ENCODE results near the gene NBEAL2. TPM values are rescaled to one million over a fixed set of nuclear protein-coding genes. Genes with fewer than 3 reads are reported as not detected.
"Not testable (repeated sequence)": the region's sequence is repeated elsewhere in the genome, so short reads cannot be mapped to it uniquely, and the experiment has no call there.

The NBEAL2 gene
- total RNA-seq, 1 donor from 2014 or later, result 11.4 TPM

DNA sequence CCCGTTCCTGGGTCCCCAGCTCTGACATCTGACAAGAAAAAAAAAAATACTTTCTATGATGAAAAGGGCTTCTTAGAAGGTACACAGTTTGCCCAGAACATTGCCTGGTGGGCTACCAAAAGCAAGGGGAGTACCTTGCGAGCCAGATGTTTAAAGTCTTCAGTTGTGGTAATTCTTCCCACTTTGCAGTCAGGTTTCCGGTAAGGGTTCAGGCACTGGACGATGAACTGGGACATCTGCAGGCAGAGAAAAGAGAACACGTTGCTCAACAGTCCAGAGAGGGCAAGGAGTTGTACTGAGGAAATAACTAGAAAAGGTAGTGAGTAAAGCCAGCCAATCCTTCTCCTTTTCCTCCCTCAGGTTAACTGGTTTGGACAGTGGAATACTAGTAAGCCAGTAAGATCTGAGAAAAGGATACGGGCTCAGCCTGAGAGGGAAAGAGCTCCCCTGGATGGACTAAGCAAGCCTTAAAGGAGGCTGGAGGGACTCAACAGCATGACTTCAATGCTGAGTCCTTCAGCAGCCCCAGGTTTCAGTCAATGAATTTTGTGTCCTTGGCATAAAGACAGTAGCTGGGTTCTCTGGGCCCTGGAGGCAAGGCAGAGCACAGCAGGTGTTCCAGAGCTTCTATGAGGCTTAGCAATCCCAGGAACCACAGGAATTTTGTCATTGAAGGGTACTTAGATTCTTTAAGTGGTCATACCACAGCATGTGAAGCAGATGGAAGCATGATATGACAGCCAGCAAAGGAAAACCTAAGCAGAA is 38.2 kb downstream of the NBEAL2 start:
- ATAC-seq (no peak), DNase-seq (no peak)
- intact Hi-C loops (cut with micrococcal nuclease), result no loop called here

DNA sequence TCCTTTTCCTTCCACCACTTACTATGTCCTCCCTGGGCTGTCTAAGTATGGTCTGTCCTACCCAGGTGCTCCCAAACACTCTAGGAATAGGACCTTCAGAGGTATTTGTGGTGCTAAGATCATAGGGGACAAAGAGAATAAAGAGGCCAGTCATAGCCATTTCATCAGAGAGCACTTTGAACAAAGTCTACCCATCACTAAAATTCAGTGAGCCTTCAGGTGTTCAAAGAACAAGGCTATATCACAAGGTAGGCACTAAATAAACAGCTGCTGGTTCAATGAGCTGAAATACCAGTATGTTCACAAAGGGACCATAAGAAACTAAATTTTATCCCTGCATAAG is 38.8 kb downstream of the NBEAL2 start:
- intact Hi-C loops (cut with micrococcal nuclease), result no loop called here
- ATAC-seq, result no peak
- DNase-seq, result no peak

DNA sequence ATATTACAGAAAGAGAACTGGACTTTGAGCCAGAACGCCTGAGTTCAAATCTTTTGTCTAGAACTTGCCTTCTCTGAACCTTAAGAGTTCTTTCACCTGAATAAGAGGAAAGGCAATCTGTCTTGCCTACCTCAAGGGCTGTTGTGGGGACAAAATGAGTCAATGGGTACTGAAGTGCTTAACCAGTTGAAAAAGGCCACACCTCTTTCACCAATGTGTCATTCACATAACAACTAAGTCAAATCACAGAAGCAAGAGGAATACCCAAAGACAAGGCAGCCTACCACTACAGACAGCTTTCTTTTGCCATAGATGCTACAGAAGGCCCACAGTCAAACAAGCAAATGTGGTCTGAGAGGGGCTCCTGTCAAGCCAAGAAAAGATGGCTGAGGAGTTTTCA is 39.7 kb downstream of the NBEAL2 start:
- intact Hi-C loops (cut with micrococcal nuclease), result no loop called here
- no peak for ATAC-seq
- no peak for DNase-seq

DNA sequence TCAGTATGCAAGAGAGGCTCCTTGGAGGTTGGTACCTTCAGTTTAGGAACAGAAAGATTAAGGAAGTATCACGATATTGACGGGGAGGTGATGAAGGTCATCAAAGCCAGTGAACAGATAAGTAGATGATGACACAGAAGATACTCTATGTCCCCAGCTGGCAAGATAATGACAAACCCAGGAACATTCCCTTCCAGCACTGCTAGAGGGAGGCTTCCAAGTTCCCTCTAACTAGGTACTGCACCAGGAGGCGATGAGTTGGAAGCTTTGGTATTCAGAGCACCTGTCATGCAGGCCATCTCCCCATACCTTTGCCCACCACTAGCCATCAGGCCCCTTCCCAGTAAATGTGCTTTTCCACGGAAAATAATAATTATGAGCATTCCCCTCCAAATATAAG is 40.8 kb downstream of the NBEAL2 start:
- no peak for DNase-seq
- intact Hi-C loops (cut with micrococcal nuclease), result no loop called here
- ATAC-seq, result no peak

DNA sequence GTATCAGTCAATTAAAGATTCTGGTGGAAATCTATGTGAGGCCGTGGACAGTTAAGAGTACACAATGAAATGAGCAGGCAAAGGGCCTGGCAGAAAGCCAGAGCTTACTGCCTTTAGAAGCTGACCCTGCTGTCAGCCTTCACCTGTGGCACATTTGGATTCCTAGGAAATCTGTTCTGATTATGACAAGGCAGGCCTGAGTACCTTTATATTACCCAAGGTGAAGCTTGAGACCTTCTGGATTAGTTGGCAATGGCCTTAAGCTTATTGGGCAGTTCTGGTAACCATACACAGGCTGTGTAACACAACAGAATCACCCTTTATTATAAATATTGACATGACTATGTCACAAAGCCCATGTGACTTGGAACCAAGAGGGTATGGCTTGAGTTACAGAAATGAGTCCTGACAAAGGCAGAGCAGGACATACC is 43.2 kb downstream of the NBEAL2 start:
- ATAC-seq (peak; percentile 76), DNase-seq (no peak)
- intact Hi-C loops (cut with micrococcal nuclease), result no loop called here

DNA sequence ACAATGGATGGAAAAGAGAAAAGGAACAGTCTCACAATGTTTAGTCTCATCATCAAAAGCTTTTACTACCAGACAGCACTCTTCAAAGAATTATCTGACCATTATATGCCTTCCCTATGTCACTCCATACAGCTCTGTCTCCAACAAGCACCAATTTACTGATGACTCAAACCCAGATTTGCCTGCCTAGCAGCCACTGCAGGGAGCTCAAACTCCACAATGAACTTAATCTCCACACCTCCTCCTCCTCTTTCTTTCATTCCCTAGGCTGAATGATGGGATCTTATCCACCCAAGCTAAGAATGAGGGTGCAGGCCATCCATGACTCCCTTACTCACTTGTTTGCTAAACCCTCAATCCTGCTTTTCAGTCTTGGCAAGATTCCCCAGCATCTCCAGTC is 45.5 kb downstream of the NBEAL2 start:
- intact Hi-C loops (cut with micrococcal nuclease), result no loop called here
- DNase-seq (no peak), ATAC-seq (no peak)

DNA sequence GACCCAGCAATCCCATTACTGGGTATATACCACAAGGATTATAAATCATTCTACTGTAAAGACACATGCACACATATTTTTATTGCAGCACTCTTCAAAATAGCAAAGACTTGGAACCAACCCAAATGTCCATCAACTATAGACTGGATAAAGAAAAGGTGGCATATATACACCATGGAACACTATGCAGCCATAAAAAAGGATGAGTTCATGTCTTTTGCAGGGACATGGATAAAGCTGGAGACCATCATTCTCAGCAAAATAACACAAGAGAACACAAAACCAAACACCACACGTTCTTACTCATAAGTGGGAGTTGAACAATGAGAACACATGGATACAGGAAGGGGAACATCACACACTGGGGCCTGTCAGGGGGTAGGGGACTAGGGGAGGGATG is 47.0 kb downstream of the NBEAL2 start:
- DNase-seq; intact Hi-C loops (cut with micrococcal nuclease); ATAC-seq: not testable (repeated sequence)

DNA sequence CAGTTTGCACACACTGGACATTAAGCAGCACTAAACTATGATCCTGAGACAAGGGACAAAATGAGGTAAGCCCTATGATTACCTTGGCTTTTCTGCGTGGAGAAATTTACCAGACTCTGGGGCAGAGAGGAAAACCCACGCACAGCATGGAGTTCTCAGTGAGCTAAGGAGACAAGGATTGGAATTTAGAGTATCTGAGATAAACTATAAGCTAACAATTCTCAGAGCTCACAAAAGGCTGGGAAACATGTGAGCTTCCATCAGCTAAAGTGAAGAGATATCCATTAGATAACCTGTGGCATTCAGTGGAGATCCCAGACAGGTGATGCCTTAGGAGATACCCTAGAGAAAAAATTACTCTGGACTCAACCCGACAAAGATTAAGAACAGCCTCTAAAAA is 48.7 kb downstream of the NBEAL2 start:
- intact Hi-C loops (cut with micrococcal nuclease), result no loop called here
- DNase-seq, result no peak
- no peak for ATAC-seq

DNA sequence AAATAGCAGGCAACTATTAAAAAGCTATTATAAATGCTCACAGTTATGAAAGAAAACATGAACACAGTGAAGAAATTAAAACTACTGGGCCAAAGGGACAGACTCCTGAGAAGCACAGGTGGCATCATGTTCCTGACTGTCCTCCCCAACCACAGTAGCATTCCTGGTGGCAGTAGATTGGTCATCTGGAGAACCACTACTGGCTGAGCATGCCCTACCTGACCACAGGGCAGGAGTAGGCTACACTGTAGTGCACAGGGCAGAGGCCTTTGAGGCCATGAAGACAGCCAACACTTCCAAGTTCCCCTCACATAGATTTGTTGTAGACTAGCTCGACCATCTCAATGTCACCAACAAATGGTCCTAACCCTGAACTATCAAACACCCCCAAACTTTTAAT is 49.2 kb downstream of the NBEAL2 start:
- intact Hi-C loops (cut with micrococcal nuclease), result no loop called here
- DNase-seq, result no peak
- no peak for ATAC-seq

DNA sequence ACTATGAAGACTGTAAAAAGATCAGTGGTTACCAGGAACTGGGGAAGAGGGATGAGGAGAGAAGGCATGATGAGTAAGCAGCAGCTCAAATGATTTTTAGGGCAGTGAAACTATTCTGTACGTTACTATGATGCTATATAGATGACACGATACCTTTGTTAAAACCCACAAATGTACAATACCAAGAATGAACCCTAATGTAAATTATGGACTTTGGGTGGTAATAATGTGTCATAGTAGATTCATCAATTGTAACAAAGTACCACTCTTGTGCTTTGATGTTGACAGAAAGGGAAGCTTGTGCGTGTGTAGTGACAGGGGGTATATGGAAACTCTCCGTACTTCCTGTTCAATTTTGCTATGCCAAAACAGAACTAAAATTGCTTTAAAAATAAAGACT is 51.6 kb downstream of the NBEAL2 start:
- intact Hi-C loops (cut with micrococcal nuclease), result not testable (repeated sequence)

DNA sequence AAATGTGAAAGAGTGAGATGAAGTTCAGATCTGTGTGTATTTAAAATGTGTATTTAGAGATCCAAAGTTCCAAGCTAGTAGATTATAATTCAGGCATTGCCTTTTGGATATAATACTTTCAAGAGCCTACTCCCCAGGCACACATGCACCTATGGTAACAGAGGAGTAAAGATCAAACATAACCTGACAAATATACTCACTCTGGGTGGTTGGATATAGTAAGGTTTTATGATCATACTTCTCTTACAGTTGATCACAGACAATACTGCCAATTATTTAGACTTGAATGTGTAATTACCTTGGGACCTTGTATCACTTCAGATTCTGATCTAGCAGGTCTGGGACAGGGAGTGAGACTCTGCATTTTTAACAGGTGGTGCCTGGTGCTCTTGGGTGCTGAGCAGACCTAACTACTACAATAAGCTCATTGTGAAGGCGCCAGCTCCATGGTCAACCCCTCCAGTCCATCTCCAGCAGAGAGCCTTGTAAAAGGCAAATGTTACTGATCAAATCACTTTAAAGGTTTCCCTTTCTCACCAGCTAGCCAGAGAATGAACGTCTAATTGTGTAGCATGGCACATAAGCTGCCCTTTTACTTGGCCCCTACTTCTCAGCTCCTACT is 55.5 kb downstream of the NBEAL2 start:
- ATAC-seq (no peak), DNase-seq (no peak)
- intact Hi-C loops (cut with micrococcal nuclease), result no loop called here

More for the DNA sequence above, 51.6 kb downstream of the NBEAL2 start:
- ATAC-seq, DNase-seq: not testable (repeated sequence)

DNA sequence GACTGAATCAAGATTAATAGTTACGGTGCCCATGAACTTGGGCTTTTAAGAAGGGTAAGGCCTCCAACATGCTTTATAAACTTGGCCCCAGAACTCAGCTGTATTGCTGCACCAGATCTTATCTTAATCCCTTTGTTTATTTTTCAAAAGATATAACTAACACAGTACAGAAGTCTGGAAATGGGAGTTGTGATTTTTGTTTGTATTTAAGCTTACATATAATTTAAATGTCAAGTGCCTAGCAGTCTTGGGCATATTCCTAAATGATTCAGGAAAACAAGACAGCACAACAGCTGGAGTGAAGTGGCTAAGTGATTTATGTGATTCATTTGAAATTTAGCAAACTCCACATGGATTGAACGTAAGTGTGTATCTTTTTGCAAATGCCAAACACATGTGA is 56.2 kb downstream of the NBEAL2 start:
- DNase-seq (no peak), ATAC-seq (no peak)
- intact Hi-C loops (cut with micrococcal nuclease), result no loop called here

DNA sequence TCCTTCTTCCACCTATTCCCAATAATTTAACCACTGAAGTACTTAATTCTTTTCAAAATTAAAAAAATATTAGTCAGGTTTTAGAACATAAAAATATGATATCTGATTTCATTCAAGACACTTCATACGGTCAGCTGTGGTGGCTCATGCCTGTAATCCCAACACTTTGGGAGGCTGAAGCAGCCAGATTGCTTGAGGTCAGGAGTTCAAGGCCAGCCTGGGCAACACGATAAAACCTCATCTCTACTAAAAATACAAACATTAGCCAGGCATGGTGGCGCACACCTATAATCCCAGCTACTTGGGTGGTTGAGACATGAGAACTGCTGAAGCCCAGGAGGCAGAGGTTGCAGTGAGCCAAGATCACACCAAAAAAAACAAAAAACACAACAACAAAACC is 56.7 kb downstream of the NBEAL2 start:
- intact Hi-C loops (cut with micrococcal nuclease), result no loop called here
- ATAC-seq, result no peak
- no peak for DNase-seq

DNA sequence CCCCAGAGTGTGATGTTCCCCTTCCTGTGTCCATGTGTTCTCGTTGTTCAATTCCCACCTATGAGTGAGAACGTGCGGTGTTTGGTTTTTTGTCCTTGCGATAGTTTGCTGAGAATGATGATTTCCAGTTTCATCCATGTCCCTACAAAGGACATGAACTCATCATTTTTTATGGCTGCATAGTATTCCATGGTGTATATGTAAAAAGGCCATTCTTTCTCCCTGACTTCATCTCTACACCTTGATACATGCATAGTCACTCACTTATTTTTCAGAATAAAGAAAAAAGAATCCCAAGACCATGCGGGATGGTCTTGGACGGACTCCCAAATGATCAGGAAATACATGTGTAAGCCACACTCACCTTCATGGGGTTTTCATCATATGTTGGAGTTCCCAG is 57.8 kb downstream of the NBEAL2 start:
- ATAC-seq; DNase-seq; intact Hi-C loops (cut with micrococcal nuclease): not testable (repeated sequence)

DNA sequence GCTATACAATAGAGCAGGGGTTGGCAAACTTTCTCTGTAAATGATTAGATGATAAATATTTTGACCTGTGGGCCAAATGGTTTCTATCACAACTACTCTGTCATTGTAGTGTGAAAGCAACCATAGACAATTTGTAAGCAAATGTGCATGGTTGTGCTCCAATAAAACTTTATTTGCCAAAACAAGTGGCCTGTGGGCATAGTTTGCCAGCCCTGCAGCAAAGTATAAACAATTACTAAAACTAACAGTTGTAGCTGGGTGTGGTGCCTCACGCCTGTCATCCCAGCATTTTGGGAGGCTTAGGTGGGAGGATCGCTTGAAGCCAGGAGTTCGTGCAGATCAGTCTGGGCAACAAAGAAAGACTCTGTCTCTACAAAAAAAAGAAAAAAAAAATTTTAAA is 61.6 kb downstream of the NBEAL2 start:
- intact Hi-C loops (cut with micrococcal nuclease), result no loop called here
- DNase-seq (no peak), ATAC-seq (no peak)

DNA sequence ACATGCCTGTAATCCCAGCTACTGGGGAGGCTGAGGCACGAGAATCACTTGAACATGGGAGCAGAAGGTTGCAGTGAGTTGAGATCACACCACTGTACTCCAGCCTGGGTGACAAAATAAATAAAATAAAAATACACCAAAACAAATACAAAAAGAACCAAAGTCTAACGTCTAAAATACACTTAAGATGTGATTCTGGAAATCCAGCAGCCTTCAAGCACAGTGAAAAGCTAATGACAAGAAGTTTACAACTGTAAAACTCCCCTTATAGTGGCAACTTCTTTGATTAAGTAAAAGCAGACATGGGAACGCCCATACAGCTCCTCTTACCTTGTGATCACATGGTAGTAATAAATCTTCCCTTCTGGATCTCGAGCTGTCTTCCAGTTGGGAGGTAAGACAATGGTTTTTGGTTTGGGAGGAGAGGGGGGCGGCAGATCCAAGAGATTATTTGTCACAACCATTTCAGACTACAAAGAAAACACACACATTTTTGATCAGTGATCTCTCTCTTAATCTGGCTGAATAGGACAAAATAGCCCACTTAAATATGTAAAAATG is 62.8 kb downstream of the NBEAL2 start:
- ATAC-seq (no peak), DNase-seq (no peak)

DNA sequence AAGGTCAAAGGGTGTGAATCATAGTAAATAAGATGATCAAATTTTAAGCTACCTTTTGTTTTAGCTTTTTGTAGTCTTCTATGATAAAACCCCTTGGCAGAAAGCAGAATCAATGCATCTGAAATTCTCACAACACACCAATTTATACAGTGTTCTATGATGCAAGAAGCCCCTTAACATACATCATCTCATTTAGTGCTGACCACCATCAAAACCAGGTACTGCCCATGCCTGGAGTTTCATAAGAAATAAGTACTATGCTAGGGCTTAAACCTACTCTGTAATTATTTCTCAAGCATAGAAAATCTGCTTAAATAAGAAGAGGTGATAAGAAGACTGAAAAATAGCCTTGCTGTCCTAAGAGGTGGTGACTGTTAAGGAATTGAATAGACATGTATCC is 67.6 kb downstream of the NBEAL2 start:
- ATAC-seq (no peak), DNase-seq (no peak)
- intact Hi-C loops (cut with micrococcal nuclease), result no loop called here

More for the DNA sequence above, 62.8 kb downstream of the NBEAL2 start:
- intact Hi-C loops (cut with micrococcal nuclease), result no loop called here

DNA sequence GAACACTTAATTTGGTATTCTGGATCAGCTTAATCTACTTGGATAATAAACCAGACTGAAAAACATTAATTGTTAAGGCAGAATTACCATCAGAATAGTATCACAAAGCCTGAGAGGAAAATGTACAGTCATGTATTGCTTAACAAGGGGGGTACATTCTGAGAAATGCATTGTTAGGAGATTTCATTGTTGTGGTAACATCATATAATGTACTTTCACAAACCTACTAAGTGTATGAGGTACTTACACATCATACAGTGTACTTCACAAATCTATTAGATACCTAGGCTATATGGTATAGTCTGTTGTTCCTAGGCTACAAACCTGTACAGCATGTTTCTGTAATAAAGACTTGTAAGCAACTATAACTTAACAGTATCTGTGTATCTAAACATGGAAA is 68.2 kb downstream of the NBEAL2 start:
- no peak for ATAC-seq

DNA sequence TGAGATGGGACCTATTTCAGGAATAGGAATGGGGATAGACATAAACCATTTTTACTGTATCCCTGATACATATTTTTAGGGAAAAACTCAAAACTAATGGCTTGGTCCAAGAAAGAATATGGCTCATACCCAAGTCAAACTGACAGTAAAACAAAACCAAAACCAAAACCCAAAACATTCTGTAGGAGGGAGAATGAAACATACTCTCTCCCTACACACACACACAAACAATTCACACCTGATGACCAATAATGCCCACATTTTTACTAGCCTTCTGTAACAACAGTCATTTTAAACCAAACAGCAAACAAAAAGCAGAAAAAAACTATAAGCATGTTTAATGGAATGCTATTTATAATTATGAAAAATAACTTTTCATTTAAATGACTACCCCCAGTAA is 74.9 kb downstream of the NBEAL2 start:
- no peak for ATAC-seq

More for the DNA sequence above, 68.2 kb downstream of the NBEAL2 start:
- no peak for DNase-seq
- intact Hi-C loops (cut with micrococcal nuclease), result no loop called here

DNA sequence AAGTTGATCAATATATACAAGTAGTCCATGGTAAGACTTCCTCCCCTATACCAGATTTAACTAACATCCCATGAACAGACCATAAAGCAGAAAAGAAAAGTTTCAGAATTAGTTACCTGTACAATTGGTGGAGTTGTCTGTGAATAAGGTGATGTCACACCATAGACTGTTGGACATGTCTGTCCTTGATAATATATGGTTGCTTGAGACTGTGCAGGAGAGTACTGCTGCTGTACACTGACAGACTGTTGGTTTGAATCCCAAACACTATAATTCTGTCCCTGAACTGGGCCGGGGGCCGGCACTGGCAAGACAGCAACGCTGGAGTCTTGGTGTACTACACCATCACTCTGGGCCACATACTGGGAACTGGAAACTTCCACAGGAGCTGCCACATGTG is 77.2 kb downstream of the NBEAL2 start:
- DNase-seq, result no peak
- ATAC-seq, result no peak
- intact Hi-C loops (cut with micrococcal nuclease), result no loop called here

More for the DNA sequence above, 74.9 kb downstream of the NBEAL2 start:
- no peak for DNase-seq
- intact Hi-C loops (cut with micrococcal nuclease), result no loop called here

DNA sequence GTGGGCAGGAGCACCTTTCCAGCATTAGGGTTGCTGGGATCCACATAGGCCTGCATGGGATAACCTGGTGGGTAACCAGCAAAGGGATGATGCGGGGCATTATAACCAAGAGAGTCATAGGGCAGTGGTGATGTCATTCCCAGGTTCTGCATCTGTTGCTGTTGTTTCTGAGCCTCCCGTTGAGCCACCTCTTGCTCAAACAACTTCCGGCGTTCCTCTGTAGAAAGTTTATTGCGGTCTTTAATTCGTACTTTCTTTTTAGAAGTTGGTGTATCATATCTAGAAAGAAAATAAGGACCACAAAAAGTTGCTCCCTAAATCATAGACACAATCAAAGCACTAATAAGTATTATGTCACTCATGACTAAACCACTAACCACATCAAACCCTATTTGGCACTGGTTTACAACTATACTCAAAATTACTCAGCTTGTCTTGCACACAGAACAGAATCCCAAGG is 77.8 kb downstream of the NBEAL2 start:
- DNase-seq (no peak), ATAC-seq (peak; percentile 20)
- intact Hi-C loops (cut with micrococcal nuclease), result no loop called here
